DLD1 (cell line): Measurements from ENCODE around the gene PHACTR2.

ENCODE experiments used
- in situ Hi-C: cut with HindIII; loops from 2 replicates; pipeline ENCODE4 v1.10.0; 2017; ENCODE audit warnings: low sequenced_read_pairs

PHACTR2 gene

GRCh38 chr6:143739341-143739851, 61.6 kb downstream of the PHACTR2 start:
- in situ Hi-C loops = no loop called here

GRCh38 chr6:143740213-143740612, 62.4 kb downstream of the PHACTR2 start:
- in situ Hi-C loops = no loop called here

GRCh38 chr6:143741480-143741879, 63.7 kb downstream of the PHACTR2 start:
- in situ Hi-C loops = no loop called here

- in situ Hi-C loops = no loop called here
Observed at GRCh38 chr6:143742070-143742954, 64.5 kb downstream of the PHACTR2 start.

- in situ Hi-C loops = no loop called here
Observed at GRCh38 chr6:143742955-143743255, 65.1 kb downstream of the PHACTR2 start.

GRCh38 chr6:143743301-143744166, 65.8 kb downstream of the PHACTR2 start:
- in situ Hi-C loops = no loop called here

GRCh38 chr6:143744551-143745165, 66.9 kb downstream of the PHACTR2 start:
- in situ Hi-C loops = no loop called here

GRCh38 chr6:143745166-143746133, 67.7 kb downstream of the PHACTR2 start:
- in situ Hi-C loops = no loop called here

GRCh38 chr6:143746202-143747119, 68.7 kb downstream of the PHACTR2 start:
- in situ Hi-C loops = no loop called here

- in situ Hi-C loops = no loop called here
Observed at GRCh38 chr6:143747347-143747842, 69.6 kb downstream of the PHACTR2 start.

- in situ Hi-C loops = no loop called here
Observed at GRCh38 chr6:143749891-143750290, 72.1 kb downstream of the PHACTR2 start.

GRCh38 chr6:143750877-143751276, 73.1 kb downstream of the PHACTR2 start:
- in situ Hi-C loops = no loop called here

GRCh38 chr6:143752459-143752858, 74.7 kb downstream of the PHACTR2 start:
- in situ Hi-C loops = no loop called here

GRCh38 chr6:143753678-143754077, 75.9 kb downstream of the PHACTR2 start:
- in situ Hi-C loops = no loop called here

- in situ Hi-C loops = no loop called here
Observed at GRCh38 chr6:143754204-143754603, 76.4 kb downstream of the PHACTR2 start.

GRCh38 chr6:143755301-143755744, 77.6 kb downstream of the PHACTR2 start:
- in situ Hi-C loops = no loop called here

GRCh38 chr6:143757346-143757832, 79.6 kb downstream of the PHACTR2 start:
- in situ Hi-C loops = no loop called here

- in situ Hi-C loops = no loop called here
Observed at GRCh38 chr6:143758551-143758950, 80.8 kb downstream of the PHACTR2 start.

GRCh38 chr6:143759666-143760065, 81.9 kb downstream of the PHACTR2 start:
- in situ Hi-C loops = no loop called here
